GM21526 (cell line): ENCODE data around the gene NQO2.
"Not testable (repeated sequence)": the region's sequence is repeated elsewhere in the genome, so short reads cannot be mapped to it uniquely, and the experiment has no call there.

Source experiments
- ATAC-seq: cut with Tn5 transposase; IDR thresholded peaks from one replicate; pipeline ENCODE4 v1.9.1; 2021; ENCODE audit warnings: moderate library complexity; ENCODE audit not compliant: unreplicated experiment, low FRiP score

The NQO2 gene

DNA sequence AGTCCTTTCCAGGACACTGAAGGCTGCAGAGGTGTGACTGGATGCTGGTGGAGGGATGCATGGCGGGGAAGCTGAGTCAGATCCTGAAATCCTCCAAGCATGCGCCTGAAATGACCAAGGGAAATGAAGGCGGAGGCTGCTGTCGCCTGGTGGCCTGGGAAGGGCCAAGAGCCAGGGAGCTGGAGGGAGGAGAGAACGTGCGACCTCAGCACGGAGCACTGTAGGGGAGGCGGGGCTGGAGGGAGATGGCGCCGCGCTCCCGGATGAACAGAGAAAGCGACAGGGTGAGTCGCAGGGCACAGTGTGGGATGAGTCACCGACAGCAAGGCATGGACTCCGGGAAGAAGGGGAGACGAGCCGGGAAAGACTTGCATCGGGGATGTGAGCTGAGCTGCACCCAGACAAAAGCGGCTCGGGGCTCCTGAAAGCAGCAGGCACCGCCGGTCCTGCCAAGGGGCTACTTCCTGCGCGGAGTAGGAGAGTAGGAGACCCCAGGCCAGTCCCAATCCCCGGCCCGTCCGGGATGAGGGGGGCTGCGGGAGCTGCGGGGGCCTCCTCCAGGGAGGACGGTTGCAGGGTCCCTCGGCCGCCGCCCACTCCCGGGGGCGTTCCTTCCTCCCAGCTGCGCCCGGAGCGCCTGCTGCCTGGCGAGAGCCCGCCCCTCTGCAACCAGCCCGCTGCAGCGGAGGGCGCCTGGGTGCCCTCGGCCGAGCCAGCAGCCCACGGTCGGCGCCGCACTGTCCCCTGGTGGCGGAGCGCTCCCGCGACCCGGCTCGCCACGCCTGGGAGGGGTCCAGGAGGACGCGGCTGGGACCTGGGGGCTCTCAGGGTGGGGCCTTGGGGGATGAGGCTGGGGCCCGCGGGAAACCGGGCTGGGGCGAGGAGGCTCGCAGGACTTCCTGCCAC is 11.0 kb upstream of the NQO2 start:
- peak; percentile 69 for ATAC-seq

DNA sequence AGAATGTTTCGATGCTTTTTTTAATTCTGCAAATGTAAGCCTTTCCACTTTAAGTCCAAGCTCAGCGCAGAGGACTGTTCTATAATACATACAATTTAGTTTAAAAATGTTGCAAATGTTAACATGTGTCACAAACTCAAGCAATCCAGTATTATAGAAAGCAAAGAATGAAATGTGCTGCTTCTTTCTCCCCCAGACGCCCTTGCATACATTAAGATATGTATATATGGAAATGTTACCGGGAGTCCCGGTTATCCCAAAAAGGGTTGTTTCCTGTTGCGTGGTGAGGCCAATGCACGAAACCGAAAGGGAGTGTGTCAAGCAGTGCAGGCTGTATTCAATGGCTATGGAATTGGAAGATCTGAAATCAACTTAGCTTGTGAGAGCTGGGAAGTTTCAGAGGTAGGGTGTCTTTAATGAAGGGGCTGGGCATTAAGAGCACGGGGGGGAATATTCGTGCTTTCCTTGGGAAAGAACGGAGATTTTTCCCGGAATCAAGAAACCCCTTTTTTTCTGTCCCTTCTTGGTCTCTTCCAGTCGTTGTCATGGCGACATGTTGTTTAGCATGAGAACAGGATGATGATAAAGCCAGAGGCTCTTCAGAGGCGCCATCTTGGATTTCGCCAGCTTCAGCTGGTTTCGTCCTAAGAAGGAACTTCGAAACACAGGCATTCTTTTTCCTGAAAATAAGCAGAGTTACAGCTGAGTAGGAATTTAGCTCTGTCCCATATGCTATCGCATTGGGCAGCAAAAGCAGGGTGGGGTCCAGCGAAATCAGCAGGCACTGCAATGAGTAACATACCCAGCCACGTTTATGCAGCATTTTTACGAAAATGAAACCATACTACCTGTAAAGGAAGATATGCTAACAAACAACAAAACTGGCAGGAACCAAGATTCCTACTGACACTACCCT is 10.1 kb upstream of the NQO2 start:
- ATAC-seq = peak; percentile 69

DNA sequence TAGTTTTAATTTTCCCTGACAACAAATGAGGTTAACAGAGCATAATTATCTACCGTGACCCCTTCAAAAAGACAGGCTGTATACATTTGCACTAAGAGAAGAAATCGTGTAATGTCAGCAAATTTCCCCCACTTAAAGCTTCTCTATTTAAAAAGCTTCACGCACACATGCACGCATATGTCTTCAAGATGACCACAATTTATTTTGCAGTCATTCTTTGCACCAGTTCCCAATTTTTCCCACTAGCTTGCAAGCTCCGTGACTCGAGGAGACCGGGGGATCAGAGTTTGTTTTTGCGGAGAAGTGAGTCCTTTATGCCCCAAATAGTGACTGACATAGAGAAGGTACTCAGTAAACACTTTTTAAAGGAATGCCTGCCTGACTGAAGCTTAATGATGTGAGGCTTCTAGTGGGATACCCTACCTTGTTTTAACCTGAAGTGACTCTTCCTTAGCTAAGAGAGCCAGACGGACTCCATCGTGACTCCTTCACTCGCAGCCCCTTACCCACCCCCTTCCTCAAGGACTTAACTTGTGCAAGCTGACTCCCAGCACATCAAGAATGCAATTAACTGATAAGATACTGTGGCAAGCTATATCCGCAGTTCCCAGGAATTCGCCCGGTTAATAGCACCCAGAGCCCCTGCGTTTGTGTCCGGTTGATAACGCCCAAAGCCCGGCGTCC is 9.3 kb upstream of the NQO2 start:
- no peak for ATAC-seq

DNA sequence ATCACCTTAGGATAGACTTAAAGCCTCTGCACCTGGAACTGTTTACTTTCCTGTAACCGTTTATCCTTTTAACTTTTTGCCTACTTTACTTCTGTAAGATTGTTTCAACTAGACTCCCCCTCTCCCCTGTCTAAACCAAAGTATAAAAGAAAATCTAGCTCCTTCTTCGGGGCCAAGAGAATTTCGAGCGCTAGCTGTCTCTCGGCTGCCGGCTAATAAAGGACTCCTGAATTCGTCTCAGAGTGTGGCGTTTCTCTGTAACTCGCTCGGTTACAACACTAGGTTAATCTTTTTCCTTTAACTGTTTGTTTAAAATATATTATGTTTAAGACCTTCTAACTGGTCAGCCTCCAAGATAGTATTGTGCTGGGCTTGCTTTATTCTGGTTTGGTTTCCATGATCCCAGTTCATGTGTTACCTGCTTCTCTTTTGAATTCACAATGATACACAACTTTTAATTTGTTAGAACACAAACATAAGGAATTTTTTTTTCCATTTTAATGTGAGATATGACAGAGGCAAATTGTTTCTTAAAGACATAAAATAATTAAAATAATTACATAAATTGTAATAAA is 8.7 kb upstream of the NQO2 start:
- ATAC-seq = no peak

DNA sequence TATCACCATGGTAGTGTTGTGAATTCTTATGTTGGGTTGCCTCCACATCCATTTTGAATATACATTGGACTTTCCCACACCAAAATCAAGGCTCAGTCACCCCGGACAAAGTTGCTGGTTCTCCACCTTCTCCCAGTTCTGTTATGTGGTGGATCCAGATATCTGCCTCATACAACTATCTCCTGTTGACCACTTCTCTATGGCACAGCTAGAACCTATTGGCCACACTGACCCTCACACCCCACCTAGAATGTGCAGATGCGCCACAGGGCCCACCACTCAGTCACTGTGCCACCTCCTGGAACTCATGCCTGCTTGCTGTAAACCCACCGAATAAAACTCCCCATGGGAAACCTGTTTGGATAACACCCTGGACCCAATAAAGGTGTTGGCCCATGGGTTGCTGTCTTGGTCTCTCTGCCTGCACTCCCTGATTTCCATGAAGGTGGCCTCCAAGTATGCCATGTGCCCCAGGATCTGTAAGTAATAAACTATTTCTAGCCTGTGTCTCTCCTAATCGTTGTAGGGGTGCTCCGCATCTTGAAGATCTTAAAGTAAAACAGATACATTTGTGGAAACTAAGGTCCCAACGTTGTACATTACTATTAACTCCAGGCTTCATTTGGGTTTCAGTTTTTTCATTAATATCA is 7.2 kb upstream of the NQO2 start:
- no peak for ATAC-seq

DNA sequence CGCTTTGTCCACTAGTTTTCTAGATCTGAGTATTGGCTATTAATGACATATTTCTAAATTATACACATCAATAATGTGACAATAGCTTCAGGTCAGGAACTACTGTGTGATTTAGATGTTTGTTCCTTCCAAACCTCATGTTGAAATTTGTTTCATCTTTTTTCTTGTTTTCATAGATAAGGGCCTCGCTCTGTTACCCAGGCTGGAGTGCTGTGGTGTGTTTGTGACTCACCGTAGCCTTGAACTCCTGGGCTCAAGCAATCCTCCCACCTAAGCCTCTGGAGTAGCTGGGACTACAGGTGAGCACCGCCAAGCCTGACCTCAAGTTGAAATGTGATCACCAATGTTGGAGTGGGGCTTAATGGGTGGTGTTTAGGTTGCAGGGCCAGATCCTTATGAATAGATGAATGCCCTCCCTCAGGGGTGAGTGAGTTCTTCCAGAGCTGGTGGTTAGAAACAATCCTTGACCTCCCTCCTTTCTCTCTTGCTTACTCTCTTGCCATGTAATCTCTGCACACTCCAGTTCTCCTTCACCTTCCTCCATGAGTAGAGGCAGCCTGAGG is 5.9 kb upstream of the NQO2 start:
- ATAC-seq = no peak

DNA sequence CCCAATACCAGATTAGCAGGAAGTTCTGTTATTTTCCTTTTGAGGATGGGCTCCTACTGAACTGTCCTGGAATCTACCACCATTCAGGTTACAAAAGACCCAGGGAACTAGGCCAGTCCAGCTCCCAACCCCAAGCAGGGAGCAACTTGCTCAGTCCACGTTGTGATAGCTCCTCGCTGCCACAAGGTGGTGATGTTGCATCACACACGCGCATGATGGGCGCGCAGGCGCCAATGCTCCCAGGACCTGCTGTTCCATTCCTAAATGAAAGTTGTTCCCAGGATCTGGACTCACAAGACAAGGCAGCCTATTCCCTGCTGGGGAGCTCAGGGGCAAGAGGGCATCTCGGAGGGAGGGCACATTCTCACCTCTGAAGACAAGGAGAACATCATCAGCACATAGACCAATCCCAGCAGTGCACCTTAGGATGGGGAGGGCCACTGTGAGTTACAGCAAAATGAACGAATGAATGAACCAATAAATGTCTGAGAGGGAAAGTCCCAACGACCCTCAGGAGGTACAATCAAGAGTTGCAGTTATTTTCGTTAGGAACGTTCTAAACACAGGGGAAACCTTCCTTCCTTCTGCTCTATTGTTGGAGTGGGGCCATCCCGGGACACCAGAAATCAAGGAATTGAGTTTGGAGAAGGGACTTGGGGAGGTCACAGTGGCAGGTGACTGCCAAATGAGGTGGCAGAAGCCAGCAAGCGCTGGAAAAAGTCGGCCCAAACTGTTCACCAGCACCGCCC is 1.3 kb upstream of the NQO2 start:
- peak; percentile 44 for ATAC-seq

DNA sequence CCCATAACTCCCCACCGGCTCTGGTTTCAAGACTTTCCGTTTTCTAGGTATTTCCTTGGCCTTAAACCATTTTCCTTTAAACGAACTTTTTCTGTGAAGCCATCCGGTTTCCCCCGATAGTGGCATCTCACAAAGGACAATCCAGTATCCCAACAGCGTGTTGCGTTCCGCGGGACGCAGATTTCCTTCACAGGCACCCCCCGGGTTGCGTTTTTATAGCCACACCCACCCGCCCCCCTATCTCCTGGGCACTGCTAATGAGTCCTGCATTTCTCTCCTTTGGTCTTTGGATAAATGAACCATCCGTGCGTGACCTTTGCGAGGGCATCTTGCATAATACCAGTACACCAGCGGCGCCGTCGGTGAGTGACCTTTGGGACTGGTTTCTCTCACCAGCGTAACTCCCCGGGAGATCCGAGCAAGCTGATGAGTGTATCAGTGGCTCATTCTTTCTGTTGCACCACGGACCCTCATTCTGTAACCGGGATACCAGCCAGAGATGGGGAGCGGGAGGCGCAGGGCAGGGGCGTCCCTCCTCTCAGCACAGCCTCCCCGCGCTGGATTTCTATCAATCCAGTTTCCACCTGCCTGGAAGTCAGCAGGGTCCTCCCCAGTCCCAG is 586 bp upstream of the NQO2 start:
- no peak for ATAC-seq

DNA sequence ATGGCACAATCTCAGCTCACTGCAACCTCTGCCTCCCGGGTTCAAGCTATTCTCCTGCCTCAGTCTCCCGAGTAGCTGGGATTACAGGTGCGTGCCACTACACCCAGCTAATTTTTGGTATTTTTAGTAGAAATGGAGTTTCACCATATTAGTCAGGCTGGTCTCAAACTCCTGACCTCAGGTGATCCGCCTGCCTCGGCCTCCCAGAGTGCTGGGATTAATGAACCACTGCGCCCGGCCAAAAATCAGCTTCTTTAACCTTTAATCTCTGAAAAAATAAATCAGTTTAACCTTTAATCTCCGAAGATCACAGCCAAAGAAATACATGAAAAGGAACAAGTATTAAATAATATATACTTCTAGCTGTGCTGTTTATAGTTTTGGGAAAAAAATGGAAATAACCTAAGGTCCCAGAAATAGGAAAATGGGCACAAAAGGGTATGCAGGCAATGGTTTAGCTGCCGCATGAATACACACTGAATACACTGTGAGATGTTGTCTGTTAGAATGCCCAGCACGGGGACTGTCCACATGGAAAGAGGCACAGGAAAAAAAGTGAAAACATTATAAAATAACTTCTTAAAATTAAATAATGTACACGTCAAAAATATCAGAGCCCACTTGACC is 1.6 kb downstream of the NQO2 start:
- no peak for ATAC-seq

DNA sequence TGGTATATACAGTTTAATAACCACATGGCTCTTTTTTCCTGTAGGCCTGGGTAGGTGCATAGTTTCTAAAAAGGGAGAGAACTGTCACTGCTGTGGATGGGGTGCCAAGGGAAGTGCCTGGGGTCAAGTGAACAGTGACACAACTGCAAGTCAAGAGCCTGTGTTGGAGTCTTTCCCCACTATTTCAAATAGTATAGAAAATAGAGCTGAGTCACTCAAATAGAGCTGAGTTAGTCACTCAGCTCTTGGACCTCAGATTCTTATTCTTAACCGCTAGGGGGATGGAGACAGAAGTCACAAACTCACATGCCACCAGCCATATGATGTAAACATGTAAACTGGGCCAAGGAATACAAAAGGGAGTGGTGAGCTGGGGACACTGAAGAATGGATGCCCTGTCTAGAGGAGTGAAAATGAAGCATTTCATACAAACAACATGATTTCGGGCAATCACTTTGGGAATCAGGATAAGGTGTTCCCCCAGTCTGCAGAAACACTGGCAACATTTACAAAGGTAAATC is 2.1 kb downstream of the NQO2 start:
- no peak for ATAC-seq

DNA sequence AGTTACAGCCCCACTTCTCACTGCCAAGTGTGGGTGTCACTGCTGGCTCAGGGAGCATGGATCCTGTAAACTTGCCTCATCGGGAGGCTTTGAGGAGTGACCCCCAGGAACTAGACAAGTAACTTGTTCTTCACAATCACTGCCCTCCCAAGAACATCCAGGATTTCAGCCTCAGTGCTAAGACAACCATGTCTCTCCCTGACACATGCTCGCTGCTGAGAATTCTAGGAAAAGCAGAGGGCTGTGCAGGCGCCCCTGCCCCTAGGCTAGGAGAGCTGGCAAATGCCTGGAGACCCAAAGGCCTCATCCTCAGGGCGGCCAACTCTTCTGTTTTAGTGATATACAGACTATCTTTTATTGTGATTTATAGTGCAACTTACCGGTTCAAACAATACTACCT is 3.5 kb downstream of the NQO2 start:
- ATAC-seq = not testable (repeated sequence)

DNA sequence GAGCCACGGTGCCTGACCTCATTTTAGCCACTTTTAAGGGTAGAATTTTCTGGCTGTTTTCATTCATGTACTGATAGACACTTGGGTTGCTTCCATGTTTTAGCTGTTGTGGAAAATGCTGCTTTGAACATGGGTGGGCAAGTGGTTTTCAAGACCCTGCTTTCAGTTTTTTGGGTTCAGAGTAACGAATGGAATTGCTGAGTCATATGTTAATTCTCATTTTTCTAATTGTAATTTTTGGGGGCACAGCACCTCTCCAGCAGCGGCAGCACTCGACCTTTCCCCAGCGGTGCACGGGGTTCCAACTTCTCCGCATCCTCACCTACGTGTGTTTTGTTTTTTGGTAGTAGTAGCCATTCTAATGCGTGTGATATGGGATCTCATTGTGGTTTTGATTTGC is 5.4 kb downstream of the NQO2 start:
- ATAC-seq = no peak

DNA sequence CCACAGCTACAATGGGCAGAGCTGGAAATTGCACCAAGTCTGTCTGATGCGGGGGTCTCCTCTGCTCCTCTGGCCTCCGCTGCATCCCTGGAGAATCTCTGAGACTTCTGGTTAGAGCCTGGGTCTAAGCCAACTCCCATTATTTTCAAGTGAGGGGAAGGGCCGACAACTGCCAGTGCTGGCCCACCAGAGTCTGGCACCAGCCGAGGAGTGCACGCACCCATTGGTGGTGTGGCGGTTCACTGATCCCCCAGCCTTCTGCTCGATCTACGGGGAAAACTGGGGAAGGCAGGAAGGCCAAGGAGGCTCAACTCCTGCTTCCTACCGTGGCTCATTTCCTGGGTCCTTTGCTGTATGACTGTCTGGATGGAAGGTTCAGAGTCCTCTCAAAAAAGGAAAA is 6.2 kb downstream of the NQO2 start:
- ATAC-seq = no peak

DNA sequence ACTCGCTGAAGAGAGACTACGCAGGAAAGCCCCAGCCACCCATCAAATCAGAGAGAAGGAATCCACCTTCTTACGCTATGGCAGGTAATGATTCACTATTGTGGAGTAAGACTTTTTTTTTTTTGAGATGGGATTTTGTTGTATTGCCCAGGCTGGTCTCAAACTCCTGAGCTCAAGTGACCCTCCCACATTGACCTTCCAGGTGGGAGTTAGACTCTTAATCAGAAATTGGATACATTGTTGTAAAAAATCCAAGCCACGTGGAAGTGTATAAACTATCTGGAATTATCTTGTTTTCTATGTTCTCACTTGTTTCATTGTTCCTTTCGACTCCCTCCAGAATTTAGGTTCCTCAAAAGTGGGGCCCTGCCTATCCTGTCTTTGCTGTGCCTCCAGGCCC is 6.8 kb downstream of the NQO2 start:
- ATAC-seq = no peak

DNA sequence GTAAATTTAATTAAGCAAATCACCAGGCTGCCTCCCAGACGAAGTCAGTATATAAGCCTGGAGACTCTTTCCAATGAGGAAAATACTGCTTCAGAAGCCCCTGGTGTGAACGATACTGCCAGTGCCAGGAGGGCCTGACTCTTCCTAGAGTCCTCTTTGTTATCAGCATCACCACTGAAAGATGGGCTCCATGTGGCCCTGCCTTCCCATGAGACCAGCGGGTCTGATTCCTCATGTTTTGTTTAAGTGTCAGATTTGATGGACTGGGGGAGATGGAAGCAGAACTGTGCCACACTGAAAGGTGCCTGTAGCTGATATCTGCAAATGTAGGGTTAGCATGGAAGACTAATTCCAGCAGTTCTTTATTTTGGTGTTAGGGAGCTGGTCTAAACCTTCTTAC is 7.9 kb downstream of the NQO2 start:
- ATAC-seq = no peak

DNA sequence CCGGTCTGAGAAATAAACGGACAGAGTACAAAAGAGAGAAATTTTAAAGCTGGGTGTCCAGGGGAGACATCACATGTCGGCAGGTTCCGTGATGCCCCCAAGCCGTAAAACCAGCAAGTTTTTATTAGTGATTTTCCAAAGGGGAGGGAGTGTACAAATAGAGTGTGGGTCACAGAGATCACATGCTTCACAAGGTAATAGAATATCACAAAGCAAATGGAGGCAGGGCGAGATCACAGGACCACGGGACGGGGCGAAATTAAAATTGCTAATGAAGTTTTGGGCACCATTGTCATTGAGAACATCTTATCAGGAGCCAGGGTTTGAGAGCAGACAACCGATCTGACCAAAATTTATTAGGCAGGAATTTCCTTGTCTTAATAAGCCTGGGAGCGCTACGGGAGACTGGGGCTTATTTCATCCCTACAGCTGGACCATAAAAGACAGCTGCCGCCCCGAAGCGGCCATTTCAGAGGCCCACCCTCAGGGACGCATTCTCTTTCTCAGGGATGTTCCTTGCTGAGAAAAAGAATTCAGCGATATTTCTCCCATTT is 9.1 kb downstream of the NQO2 start:
- not testable (repeated sequence) for ATAC-seq

DNA sequence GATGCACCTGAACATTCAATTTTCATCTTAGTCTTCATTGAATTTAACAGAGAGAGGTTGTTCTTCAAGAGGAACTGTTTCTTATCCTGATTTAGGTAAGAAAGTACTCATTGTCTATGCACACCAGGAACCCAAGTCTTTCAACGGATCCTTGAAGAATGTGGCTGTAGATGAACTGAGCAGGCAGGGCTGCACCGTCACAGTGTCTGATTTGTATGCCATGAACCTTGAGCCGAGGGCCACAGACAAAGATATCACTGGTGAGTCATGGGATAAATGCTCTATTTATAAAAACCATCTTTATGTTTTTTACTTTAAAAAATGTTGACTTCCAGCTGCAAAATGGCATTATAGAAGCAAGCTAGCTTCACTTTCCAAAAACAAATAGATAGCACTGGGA is 10.2 kb downstream of the NQO2 start:
- no peak for ATAC-seq

DNA sequence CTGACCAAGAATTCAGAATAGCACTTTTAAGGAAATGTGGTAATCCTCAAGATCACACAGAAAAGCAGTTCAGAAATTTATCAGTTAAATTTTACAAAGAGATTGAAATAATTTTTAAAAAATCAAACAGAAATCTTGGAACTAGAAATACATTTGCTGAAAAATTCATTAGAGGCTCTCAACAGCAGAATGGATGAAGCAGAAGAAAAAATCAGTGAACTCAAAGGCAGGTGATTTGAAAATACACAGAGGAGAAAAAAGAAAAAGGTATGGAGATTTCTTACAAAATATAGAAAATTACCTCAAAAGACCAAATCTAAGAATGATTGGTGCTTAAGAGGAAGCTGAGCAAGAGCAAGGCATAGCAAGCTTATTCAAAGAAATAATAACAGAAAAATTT is 11.5 kb downstream of the NQO2 start:
- no peak for ATAC-seq
